ENCODE results near the gene SERPINC1.
A peak's percentile ranks its signal among the peaks of the same experiment; 100 is the strongest.

Gene SERPINC1

GRCh38 chr1:173876732-173877131, 40.4 kb downstream of the SERPINC1 start:
- TF ChIP-seq, protein P1, sequence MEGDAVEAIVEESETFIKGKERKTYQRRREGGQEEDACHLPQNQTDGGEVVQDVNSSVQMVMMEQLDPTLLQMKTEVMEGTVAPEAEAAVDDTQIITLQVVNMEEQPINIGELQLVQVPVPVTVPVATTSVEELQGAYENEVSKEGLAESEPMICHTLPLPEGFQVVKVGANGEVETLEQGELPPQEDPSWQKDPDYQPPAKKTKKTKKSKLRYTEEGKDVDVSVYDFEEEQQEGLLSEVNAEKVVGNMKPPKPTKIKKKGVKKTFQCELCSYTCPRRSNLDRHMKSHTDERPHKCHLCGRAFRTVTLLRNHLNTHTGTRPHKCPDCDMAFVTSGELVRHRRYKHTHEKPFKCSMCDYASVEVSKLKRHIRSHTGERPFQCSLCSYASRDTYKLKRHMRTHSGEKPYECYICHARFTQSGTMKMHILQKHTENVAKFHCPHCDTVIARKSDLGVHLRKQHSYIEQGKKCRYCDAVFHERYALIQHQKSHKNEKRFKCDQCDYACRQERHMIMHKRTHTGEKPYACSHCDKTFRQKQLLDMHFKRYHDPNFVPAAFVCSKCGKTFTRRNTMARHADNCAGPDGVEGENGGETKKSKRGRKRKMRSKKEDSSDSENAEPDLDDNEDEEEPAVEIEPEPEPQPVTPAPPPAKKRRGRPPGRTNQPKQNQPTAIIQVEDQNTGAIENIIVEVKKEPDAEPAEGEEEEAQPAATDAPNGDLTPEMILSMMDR (IDR thresholded peaks at IDR 0.05) = no peak

DNA sequence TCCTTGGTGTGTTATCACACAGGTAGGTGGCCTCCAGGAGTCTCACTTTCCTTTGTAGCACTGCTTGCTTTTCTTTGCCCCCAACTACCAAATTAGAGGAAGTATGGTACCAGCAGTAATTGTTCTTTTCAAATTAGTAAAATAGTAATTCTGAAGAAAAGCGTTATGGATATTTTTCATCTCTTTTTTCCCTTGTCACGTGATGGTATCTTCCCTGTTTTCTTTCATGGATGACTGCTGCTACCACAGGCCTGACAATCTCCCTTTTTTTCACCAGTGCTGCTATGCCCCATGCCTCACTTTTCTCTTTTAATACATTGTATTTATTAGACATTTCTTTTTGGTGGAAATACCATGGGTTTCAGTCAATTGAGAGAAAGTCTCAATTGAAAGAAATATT, 45.6 kb downstream of the SERPINC1 start:
- no peaks in the 10 kb centered on the region for H3K27me3 ChIP-seq (ENCODE audit: control insufficient read depth, insufficient read depth, low read length)
- no peak overlapping the region for H3K9ac ChIP-seq
- TF ChIP-seq, protein P1 (IDR thresholded peaks at IDR 0.05) = no peak
- no peak overlapping the region for H3K27ac ChIP-seq
- H3K4me1 ChIP-seq = peaks cover 10% of the 10 kb centered on the region
- H3K36me3 ChIP-seq (ENCODE audit: control insufficient read depth, insufficient read depth, low read length) = no peaks in the 10 kb centered on the region
- peak overlapping the region; percentile 42 for H2AFZ ChIP-seq
- H3K9me3 ChIP-seq (ENCODE audit: control insufficient read depth, low read length) = no peaks in the 10 kb centered on the region
- no peak overlapping the region for H3K4me3 ChIP-seq (ENCODE audit: low read depth, low read length)
- no peaks in the 10 kb centered on the region for H3K79me2 ChIP-seq
- H3K4me2 ChIP-seq (ENCODE audit: low read length) = peak overlapping the region; percentile 53

More at GRCh38 chr1:173876732-173877131, 40.4 kb downstream of the SERPINC1 start:
- no peaks in the 10 kb centered on the region for H3K79me2 ChIP-seq
- no peak overlapping the region for H2AFZ ChIP-seq
- no peaks in the 10 kb centered on the region for H3K27me3 ChIP-seq (ENCODE audit: control insufficient read depth, insufficient read depth, low read length)
- no peaks in the 10 kb centered on the region for H3K4me1 ChIP-seq
- no peak overlapping the region for H3K4me2 ChIP-seq (ENCODE audit: low read length)
- no peaks in the 10 kb centered on the region for H3K9me3 ChIP-seq (ENCODE audit: control insufficient read depth, low read length)
- no peak overlapping the region for H3K27ac ChIP-seq
- no peak overlapping the region for H3K4me3 ChIP-seq (ENCODE audit: low read depth, low read length)
- H3K36me3 ChIP-seq (ENCODE audit: control insufficient read depth, insufficient read depth, low read length) = no peaks in the 10 kb centered on the region
- H3K9ac ChIP-seq = no peak overlapping the region

DNA sequence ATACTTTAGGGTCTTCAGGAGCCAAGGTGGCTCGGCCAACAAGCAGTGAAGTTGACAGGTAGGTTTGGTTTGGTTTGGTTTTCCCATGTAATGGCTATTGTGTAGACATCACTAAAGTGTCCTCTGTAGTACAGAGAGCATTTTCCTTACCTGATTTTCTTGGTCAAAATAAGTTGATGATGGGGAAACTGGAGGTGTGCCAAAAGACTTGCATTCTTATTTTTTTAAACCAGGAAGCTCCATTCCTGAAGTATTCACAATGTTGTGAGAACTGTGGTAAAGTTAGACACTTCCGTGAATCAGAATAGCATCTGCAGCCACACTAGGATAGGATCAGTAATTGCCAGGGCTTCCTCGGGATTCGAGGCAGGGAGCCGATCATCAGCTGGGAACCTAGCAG, 46.0 kb downstream of the SERPINC1 start:
- H2AFZ ChIP-seq = peak overlapping the region; percentile 42
- H3K36me3 ChIP-seq (ENCODE audit: control insufficient read depth, insufficient read depth, low read length) = no peaks in the 10 kb centered on the region
- peak overlapping the region; percentile 53 for H3K4me2 ChIP-seq (ENCODE audit: low read length)
- H3K79me2 ChIP-seq = no peaks in the 10 kb centered on the region
- H3K4me3 ChIP-seq (ENCODE audit: low read depth, low read length) = no peak overlapping the region
- TF ChIP-seq, protein P1 (IDR thresholded peaks at IDR 0.05) = no peak
- no peak overlapping the region for H3K9ac ChIP-seq
- H3K27me3 ChIP-seq (ENCODE audit: control insufficient read depth, insufficient read depth, low read length) = no peaks in the 10 kb centered on the region
- H3K4me1 ChIP-seq = peaks cover 10% of the 10 kb centered on the region
- H3K27ac ChIP-seq = peak overlapping the region; percentile 91
- no peaks in the 10 kb centered on the region for H3K9me3 ChIP-seq (ENCODE audit: control insufficient read depth, low read length)

- H3K9ac ChIP-seq = no peak overlapping the region
- H3K79me2 ChIP-seq = no peaks in the 10 kb centered on the region
- peaks cover 13% of the 10 kb centered on the region for H3K4me1 ChIP-seq
- no peaks in the 10 kb centered on the region for H3K36me3 ChIP-seq (ENCODE audit: control insufficient read depth, insufficient read depth, low read length)
- H3K4me2 ChIP-seq (ENCODE audit: low read length) = peak overlapping the region; percentile 62
- H3K27me3 ChIP-seq (ENCODE audit: control insufficient read depth, insufficient read depth, low read length) = no peaks in the 10 kb centered on the region
- H2AFZ ChIP-seq = peak overlapping the region; percentile 60
- no peaks in the 10 kb centered on the region for H3K9me3 ChIP-seq (ENCODE audit: control insufficient read depth, low read length)
- peak overlapping the region; percentile 85 for H3K4me3 ChIP-seq (ENCODE audit: low read depth, low read length)
- H3K27ac ChIP-seq = peak overlapping the region; percentile 91
- TF ChIP-seq, protein P1 (IDR thresholded peaks at IDR 0.05) = no peak
These were observed 46.7 kb downstream of the SERPINC1 start for GRCh38 chr1:173870252-173871075.

DNA sequence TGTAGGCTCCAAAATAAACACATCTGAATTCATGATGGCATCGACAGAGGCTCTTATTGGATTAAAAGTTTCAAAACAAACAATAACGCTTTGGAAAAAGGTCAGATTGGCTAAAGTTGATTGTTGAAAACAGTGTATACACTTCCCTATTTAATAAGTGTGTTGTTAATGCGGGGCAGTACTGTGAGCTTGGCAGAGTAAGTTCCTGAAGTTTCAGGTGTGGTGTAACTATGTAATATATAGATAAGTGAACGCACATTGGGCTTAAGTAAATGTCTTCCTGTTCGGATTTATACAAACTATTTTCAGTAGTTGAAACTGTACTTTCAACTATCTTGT, 48.1 kb downstream of the SERPINC1 start:
- TF ChIP-seq, protein P1 (IDR thresholded peaks at IDR 0.05) = no peak
- Histone ChIP-seq H3K4me2 (ENCODE audit: low read length) (peak overlapping the region; percentile 62), H3K9me3 (ENCODE audit: control insufficient read depth, low read length) (no peaks in the 10 kb centered on the region), H2AFZ (peak overlapping the region; percentile 68), H3K9ac (no peak overlapping the region), H3K36me3 (ENCODE audit: control insufficient read depth, insufficient read depth, low read length) (no peaks in the 10 kb centered on the region), H3K4me1 (peaks cover 13% of the 10 kb centered on the region), H3K27me3 (ENCODE audit: control insufficient read depth, insufficient read depth, low read length) (no peaks in the 10 kb centered on the region), H3K27ac (peak overlapping the region; percentile 91), H3K79me2 (no peaks in the 10 kb centered on the region), H3K4me3 (ENCODE audit: low read depth, low read length) (peak overlapping the region; percentile 85)

All from parathyroid adenoma (tissue), 2 donors.